ENCODE measurements around the gene TPT1.
A peak's percentile ranks its signal among the peaks of the same experiment; 100 is the strongest.

The TPT1 gene

GRCh38 chr13:45297456-45298205 is 43.4 kb downstream of the TPT1 start:
- Histone ChIP-seq H3K4me2 (ENCODE audit: low read depth, low read length, poor library complexity, severe bottlenecking) (no peak overlapping the region), H3K36me3 (ENCODE audit: insufficient read depth, low read length) (no peaks in the 10 kb centered on the region), H3K79me2 (ENCODE audit: insufficient read depth, low read length) (no peaks in the 10 kb centered on the region), H3K4me1 (ENCODE audit: insufficient read depth, low read length, poor library complexity, severe bottlenecking) (peaks cover 30% of the 10 kb centered on the region), H4K20me1 (ENCODE audit: insufficient read depth, low read length, poor library complexity, severe bottlenecking) (no peaks in the 10 kb centered on the region), H3K4me3 (ENCODE audit: low read length, poor library complexity, severe bottlenecking) (no peak overlapping the region), H2AFZ (ENCODE audit: low read length) (no peak overlapping the region), H3K9me3 (ENCODE audit: insufficient read depth, low read depth, low read length) (no peaks in the 10 kb centered on the region), H3F3A (ENCODE audit: low read depth) (no peaks in the 10 kb centered on the region), H3K9ac (ENCODE audit: low read depth, low read length, poor library complexity, severe bottlenecking) (no peak overlapping the region), H3K9me2 (replicated peaks; ENCODE audit: low read depth, low read length) (no peaks in the 10 kb centered on the region), H3K27me3 (ENCODE audit: insufficient read depth, low read length, poor library complexity, severe bottlenecking) (no peaks in the 10 kb centered on the region)
- TF ChIP-seq, protein P1, sequence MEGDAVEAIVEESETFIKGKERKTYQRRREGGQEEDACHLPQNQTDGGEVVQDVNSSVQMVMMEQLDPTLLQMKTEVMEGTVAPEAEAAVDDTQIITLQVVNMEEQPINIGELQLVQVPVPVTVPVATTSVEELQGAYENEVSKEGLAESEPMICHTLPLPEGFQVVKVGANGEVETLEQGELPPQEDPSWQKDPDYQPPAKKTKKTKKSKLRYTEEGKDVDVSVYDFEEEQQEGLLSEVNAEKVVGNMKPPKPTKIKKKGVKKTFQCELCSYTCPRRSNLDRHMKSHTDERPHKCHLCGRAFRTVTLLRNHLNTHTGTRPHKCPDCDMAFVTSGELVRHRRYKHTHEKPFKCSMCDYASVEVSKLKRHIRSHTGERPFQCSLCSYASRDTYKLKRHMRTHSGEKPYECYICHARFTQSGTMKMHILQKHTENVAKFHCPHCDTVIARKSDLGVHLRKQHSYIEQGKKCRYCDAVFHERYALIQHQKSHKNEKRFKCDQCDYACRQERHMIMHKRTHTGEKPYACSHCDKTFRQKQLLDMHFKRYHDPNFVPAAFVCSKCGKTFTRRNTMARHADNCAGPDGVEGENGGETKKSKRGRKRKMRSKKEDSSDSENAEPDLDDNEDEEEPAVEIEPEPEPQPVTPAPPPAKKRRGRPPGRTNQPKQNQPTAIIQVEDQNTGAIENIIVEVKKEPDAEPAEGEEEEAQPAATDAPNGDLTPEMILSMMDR (conservative IDR thresholded peaks at IDR 0.05; ENCODE audit: low read length), result no peak
- TF ChIP-seq EZH2phosphoT487 (IDR thresholded peaks at IDR 0.05; ENCODE audit: borderline replicate concordance), result no peak

- peaks cover 30% of the 10 kb centered on the region for H3K4me1 ChIP-seq (ENCODE audit: insufficient read depth, low read length, poor library complexity, severe bottlenecking)
- no peaks in the 10 kb centered on the region for H3K9me3 ChIP-seq (ENCODE audit: insufficient read depth, low read depth, low read length)
- H4K20me1 ChIP-seq (ENCODE audit: insufficient read depth, low read length, poor library complexity, severe bottlenecking), result no peaks in the 10 kb centered on the region
- H3K4me2 ChIP-seq (ENCODE audit: low read depth, low read length, poor library complexity, severe bottlenecking), result peak overlapping the region; percentile 42
- H3K36me3 ChIP-seq (ENCODE audit: insufficient read depth, low read length), result no peaks in the 10 kb centered on the region
- no peaks in the 10 kb centered on the region for H3K27me3 ChIP-seq (ENCODE audit: insufficient read depth, low read length, poor library complexity, severe bottlenecking)
- TF ChIP-seq, protein P1 (conservative IDR thresholded peaks at IDR 0.05; ENCODE audit: low read length), result 0 out of 2 replicates have a peak, but pooled peaks have one; percentile 14
- no peak for TF ChIP-seq EZH2phosphoT487 (IDR thresholded peaks at IDR 0.05; ENCODE audit: borderline replicate concordance)
- no peak overlapping the region for H3K9ac ChIP-seq (ENCODE audit: low read depth, low read length, poor library complexity, severe bottlenecking)
- H3K9me2 ChIP-seq (replicated peaks; ENCODE audit: low read depth, low read length), result no peaks in the 10 kb centered on the region
- no peaks in the 10 kb centered on the region for H3F3A ChIP-seq (ENCODE audit: low read depth)
- H3K4me3 ChIP-seq (ENCODE audit: low read length, poor library complexity, severe bottlenecking), result no peak overlapping the region
- H2AFZ ChIP-seq (ENCODE audit: low read length), result no peak overlapping the region; the same call in 1 of the 2 replicates
- no peaks in the 10 kb centered on the region for H3K79me2 ChIP-seq (ENCODE audit: insufficient read depth, low read length)
Measured at GRCh38 chr13:45296259-45296658, 44.7 kb downstream of the TPT1 start.

DNA sequence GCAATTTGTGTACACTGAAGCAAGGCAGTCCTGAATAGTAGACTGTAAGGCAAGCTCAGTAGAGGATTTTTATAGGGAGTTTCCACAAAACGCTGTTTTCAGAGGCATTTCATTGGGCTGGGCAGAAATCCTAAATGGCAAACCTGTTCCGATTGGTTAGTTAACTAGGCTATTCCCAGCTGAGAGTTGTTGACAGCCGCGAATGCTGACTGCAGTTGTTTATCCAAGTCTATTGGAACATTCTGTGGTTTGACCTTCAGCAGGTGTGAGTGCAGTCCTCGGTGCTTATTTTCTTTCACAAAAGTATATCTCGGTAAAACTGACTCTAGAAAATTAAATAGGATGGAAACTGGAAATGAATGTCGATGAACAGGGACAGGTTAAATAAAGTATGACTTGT is 45.4 kb downstream of the TPT1 start:
- Histone ChIP-seq H3K36me3 (ENCODE audit: insufficient read depth, low read length) (no peaks in the 10 kb centered on the region), H3K27me3 (ENCODE audit: insufficient read depth, low read length, poor library complexity, severe bottlenecking) (no peaks in the 10 kb centered on the region), H3K9me2 (replicated peaks; ENCODE audit: low read depth, low read length) (no peaks in the 10 kb centered on the region), H3K4me2 (ENCODE audit: low read depth, low read length, poor library complexity, severe bottlenecking) (no peak overlapping the region), H3K4me3 (ENCODE audit: low read length, poor library complexity, severe bottlenecking) (no peak overlapping the region), H3K9ac (ENCODE audit: low read depth, low read length, poor library complexity, severe bottlenecking) (no peak overlapping the region), H3K79me2 (ENCODE audit: insufficient read depth, low read length) (no peaks in the 10 kb centered on the region), H3K4me1 (ENCODE audit: insufficient read depth, low read length, poor library complexity, severe bottlenecking) (peaks cover 27% of the 10 kb centered on the region), H3F3A (ENCODE audit: low read depth) (no peaks in the 10 kb centered on the region), H4K20me1 (ENCODE audit: insufficient read depth, low read length, poor library complexity, severe bottlenecking) (no peaks in the 10 kb centered on the region), H3K9me3 (ENCODE audit: insufficient read depth, low read depth, low read length) (no peaks in the 10 kb centered on the region), H2AFZ (ENCODE audit: low read length) (no peak overlapping the region)
- no peak for TF ChIP-seq EZH2phosphoT487 (IDR thresholded peaks at IDR 0.05; ENCODE audit: borderline replicate concordance)
- TF ChIP-seq, protein P1 (conservative IDR thresholded peaks at IDR 0.05; ENCODE audit: low read length), result no peak

Data from Loucy (cell line).